Fibroblast of pulmonary artery (primary cell): ENCODE data around the gene CREBBP.
A peak's percentile ranks its signal among the peaks of the same experiment; 100 is the strongest.

Experiments
- DNase-seq: peaks from one replicate; pipeline ENCODE4 v3.0.0-alpha.2; 2010; ENCODE audit warnings: low read depth
- H3K4me3 ChIP-seq: replicated peaks from 2 replicates; pipeline ENCODE4 v1.5.1; 2011; ENCODE audit warnings: low read depth, mild to moderate bottlenecking, control low read depth, low read length, moderate library complexity
- TF ChIP-seq, protein P1 (sequence below): IDR thresholded peaks from 2 replicates; pipeline ENCODE4 v1.5.1; 2011; ENCODE audit warnings: mild to moderate bottlenecking, control low read depth, low read length, inconsistent platforms; ENCODE audit errors: missing control alignments

CREBBP gene

DNA sequence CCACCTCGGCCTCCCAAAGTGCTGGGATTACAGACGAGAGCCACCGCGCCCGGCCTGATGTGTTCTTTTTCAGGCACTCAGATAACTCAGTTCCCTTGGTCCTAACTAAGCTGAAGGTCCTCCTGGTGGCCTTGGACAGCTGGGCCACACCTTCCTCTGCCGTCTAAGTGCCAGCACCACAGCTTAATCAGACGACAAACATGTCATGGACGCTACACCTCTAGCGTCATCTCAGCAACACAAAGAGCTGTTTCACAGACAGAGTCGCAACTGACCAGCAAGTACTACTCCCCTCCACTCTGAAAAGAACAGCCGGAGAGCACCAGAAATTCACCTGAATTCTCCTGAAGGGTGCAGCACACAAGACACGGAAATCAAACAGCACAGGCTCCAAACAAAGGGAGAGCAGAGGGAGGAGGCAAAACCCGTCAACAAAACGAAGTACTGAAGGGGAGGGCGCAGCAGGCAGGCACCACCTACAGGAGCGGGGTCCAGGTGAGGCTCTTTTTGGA, 167.6 kb downstream of the CREBBP start:
- TF ChIP-seq, protein P1, sequence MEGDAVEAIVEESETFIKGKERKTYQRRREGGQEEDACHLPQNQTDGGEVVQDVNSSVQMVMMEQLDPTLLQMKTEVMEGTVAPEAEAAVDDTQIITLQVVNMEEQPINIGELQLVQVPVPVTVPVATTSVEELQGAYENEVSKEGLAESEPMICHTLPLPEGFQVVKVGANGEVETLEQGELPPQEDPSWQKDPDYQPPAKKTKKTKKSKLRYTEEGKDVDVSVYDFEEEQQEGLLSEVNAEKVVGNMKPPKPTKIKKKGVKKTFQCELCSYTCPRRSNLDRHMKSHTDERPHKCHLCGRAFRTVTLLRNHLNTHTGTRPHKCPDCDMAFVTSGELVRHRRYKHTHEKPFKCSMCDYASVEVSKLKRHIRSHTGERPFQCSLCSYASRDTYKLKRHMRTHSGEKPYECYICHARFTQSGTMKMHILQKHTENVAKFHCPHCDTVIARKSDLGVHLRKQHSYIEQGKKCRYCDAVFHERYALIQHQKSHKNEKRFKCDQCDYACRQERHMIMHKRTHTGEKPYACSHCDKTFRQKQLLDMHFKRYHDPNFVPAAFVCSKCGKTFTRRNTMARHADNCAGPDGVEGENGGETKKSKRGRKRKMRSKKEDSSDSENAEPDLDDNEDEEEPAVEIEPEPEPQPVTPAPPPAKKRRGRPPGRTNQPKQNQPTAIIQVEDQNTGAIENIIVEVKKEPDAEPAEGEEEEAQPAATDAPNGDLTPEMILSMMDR: no peak
- DNase-seq: no peak
- no peak overlapping the region for H3K4me3 ChIP-seq

- H3K4me3 ChIP-seq: no peak overlapping the region
- DNase-seq: no peak
- TF ChIP-seq, protein P1: no peak
Measured at GRCh38 chr16:3706253-3707012, 174.1 kb downstream of the CREBBP start.

DNA sequence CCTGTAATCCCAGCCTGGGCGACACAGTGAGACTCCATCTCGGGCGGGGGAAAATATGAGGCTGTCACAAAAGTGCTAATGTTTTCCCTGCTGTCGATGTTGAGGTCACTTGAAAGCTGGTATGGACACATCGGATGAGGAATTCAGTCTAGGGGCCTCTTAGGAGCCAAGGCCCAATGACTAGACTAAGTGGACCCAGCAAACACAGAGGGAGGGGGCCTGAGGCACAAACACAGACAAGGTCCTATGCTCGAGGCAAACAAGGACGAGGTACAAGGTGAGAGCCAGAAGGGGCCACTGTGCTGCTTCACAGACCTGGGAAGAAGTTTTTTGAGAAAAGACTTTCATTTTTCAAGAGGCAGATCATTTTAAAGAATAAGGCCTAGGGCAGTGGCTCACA, 178.4 kb downstream of the CREBBP start:
- H3K4me3 ChIP-seq: no peak overlapping the region
- TF ChIP-seq, protein P1: no peak
- DNase-seq: no peak

DNA sequence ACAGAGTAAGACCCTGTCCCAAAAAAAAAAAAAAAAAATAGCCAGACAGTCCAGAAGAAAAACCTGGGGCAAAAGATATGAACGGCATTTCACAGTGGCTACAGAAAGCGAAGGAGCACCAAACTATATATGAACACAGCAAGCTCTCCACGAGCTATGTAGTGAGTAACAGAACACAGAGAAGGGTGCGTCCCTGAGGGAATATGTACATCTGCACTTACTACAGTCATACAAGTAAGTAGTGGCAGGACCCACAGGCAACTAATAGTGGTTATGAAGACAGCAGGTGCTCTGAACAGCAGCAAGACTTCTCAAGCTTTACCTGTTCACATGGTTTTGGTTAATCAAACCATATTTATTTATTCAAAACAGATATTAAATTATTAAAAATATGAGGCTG, 179.0 kb downstream of the CREBBP start:
- DNase-seq: no peak
- H3K4me3 ChIP-seq: no peak overlapping the region
- TF ChIP-seq, protein P1: no peak

- no peak overlapping the region for H3K4me3 ChIP-seq
- TF ChIP-seq, protein P1: no peak
- no peak for DNase-seq
Measured at GRCh38 chr16:3698941-3699340, 181.6 kb downstream of the CREBBP start.

DNA sequence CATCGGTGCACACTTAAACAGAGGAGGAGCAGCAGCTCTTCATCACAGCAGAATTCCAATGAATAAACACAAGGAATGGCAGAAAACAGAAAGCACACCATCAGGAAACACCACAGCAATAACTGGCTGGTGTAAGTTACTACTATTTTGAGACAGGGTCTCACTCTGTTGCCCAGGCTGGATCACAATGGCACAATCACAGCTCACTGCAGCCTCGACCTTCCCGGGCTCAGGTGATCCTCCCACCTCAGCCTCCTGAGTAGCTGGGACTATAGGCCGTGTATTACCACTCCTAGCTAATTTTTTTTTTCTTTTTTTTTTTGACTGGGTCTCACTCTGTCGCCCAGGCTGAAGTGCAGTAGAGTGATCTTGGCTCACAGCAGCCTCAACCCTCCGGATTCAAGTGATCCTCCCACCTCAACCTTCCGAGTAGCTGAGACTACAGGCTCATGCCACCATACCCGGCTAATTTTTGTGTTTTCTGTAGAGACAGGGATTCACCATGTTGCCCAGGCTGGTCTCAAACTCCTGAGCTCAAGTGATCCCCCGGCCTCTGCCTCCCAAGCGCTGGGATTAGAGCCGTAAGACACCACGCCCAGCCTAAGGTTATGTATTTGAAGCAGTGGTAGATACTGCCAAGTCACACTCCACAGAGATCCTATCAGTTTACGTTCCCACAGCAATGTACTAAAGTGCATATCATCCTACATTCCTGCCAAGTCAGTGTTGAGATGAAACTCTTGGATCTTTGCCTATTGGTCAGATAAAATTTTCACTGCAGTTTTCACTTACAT, 183.9 kb downstream of the CREBBP start:
- DNase-seq: peak; percentile 86
- TF ChIP-seq, protein P1: no peak
- H3K4me3 ChIP-seq: no peak overlapping the region
